Panc1 (cell line): ENCODE data around the gene GTSE1.

ENCODE experiments used
- CTCF ChIP-seq: fragments of 450-650 bp; IDR thresholded peaks from 2 replicates; pipeline ENCODE4 v1.5.1; 2017; ENCODE audit warnings: mild to moderate bottlenecking
- POLR2AphosphoS5 ChIP-seq: IDR thresholded peaks from 2 replicates; pipeline ENCODE4 v1.6.1; 2012; ENCODE audit warnings: mild to moderate bottlenecking, low read depth, low read length, moderate library complexity
- REST ChIP-seq, 2 experiments: IDR thresholded peaks; 2 replicates each; pipeline ENCODE4 v1.6.1; 2011 to 2012; ENCODE audit warnings: low read depth in 2 of 2, control low read depth in 1 of 2, low read length in 1 of 2, mild to moderate bottlenecking in 1 of 2, moderate library complexity in 1 of 2; ENCODE audit not compliant: insufficient read depth in 1 of 2

DNA sequence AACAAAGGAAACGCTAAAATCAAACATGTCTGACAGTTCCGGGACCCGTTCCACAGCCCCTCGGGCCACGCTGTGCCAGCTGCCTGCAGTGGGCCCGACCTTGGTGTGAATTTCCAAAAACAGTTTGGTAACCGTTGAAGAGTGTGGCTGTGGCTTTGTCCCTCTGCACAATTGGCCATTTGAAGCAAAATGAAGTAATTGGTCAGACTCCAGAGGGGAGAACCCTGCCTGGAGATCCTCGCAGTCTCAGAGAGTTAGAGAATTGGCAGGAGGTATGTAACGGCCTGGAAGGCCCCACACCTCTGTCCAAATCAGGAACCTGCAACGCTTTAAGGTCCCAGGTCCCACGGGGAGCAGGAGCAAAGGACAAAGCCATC lies 65.1 kb downstream of the GTSE1 start:
- no peak for TF ChIP-seq CTCF
- TF ChIP-seq REST (IDR thresholded peaks at IDR 0.05; ENCODE audit: insufficient read depth in 1 of 2, low read depth in 2 of 2, low read length in 1 of 2), result no peak
- no peak for TF ChIP-seq POLR2AphosphoS5
